Dermis blood vessel endothelial cell (primary cell): ENCODE measurements around the gene ADAM15. TPM values are rescaled to one million over a fixed set of nuclear protein-coding genes. Genes with fewer than 3 reads are reported as not detected.

Experiments
- DNase-seq: peaks from one replicate; pipeline ENCODE4 v3.0.0; 2010
- total RNA-seq: library from RNA; depleted of rRNA; stranded (reverse); fragments of >200 nt; gene quantifications from 2 replicates; pipeline ENCODE4 v1.2.3, GENCODE V29; 2014

The ADAM15 gene
- total RNA-seq, 1 donor from 2014 or later, result 289 TPM

- DNase-seq, result peak; percentile 88
Observed at GRCh38 chr1:155052439-155053395, 1.6 kb downstream of the ADAM15 start.

- DNase-seq, result no peak
Observed at GRCh38 chr1:155053531-155054105, 2.5 kb downstream of the ADAM15 start.

DNA sequence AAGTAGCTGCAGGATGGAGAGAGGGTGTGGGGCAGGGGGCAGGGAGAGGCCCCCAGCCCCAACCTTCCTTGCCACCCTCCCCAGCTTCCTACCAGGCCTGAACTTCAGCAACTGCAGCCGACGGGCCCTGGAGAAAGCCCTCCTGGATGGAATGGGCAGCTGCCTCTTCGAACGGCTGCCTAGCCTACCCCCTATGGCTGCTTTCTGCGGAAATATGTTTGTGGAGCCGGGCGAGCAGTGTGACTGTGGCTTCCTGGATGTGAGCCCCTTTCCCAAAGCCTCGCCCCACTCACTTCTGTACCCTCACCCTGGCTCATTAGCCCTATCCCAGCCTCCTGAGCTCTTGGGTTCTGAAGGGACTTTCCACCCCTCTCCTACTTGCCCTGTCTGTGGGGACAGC, 6.0 kb downstream of the ADAM15 start:
- no peak for DNase-seq

DNA sequence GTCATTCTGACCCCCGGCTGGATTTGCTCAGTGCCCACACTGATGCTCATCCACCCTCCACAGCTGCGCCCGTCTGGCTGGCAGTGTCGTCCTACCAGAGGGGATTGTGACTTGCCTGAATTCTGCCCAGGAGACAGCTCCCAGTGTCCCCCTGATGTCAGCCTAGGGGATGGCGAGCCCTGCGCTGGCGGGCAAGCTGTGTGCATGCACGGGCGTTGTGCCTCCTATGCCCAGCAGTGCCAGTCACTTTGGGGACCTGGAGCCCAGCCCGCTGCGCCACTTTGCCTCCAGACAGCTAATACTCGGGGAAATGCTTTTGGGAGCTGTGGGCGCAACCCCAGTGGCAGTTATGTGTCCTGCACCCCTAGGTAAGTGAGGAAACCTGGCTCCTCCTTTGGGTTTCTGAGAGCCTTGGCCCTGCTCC, 6.7 kb downstream of the ADAM15 start:
- DNase-seq, result no peak

DNA sequence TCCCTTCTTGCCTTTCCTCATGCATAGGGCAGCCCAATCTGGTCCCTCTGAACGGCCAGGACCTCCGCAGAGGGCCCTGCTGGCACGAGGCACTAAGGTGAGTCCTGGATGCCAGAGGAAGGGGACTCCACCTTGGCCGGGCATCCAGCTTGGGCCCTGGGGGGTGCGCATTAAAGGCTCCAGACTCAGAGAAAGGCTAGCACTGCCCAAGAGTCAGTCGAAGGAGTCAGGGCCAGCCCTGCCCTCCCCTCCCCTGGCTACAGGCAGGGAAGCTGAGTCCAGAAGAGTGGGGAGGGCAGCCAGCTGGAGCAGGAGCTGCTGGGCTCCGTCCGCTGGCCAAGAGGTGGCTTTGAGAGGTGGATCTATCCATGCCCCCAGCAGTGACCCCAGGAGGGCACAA, 9.6 kb downstream of the ADAM15 start:
- DNase-seq, result no peak

GRCh38 chr1:155061381-155062150, 10.4 kb downstream of the ADAM15 start:
- peak; percentile 89 for DNase-seq

DNA sequence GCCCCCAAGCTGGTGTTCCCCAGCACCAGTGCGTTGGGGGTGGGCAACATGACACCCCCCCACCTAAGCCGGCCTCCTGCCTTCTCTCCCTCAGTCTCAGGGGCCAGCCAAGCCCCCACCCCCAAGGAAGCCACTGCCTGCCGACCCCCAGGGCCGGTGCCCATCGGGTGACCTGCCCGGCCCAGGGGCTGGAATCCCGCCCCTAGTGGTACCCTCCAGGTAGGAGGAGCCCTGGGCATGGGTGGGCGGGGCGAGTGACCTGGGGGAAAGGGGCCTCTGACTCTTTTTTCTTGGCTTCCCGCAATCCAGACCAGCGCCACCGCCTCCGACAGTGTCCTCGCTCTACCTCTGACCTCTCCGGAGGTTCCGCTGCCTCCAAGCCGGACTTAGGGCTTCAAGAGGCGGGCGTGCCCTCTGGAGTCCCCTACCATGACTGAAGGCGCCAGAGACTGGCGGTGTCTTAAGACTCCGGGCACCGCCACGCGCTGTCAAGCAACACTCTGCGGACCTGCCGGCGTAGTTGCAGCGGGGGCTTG, 11.1 kb downstream of the ADAM15 start:
- DNase-seq, result no peak

- peak; percentile 31 for DNase-seq
Observed at GRCh38 chr1:155062702-155063411, 11.7 kb downstream of the ADAM15 start.

- DNase-seq, result peak; percentile 90
Observed at GRCh38 chr1:155063550-155064110, 12.5 kb downstream of the ADAM15 start, which contains the start of gene EFNA4. Gene EFNA4 (plus strand): TSS chr1:155063740. CDS start chr1:155063824, 84 bp downstream.

DNA sequence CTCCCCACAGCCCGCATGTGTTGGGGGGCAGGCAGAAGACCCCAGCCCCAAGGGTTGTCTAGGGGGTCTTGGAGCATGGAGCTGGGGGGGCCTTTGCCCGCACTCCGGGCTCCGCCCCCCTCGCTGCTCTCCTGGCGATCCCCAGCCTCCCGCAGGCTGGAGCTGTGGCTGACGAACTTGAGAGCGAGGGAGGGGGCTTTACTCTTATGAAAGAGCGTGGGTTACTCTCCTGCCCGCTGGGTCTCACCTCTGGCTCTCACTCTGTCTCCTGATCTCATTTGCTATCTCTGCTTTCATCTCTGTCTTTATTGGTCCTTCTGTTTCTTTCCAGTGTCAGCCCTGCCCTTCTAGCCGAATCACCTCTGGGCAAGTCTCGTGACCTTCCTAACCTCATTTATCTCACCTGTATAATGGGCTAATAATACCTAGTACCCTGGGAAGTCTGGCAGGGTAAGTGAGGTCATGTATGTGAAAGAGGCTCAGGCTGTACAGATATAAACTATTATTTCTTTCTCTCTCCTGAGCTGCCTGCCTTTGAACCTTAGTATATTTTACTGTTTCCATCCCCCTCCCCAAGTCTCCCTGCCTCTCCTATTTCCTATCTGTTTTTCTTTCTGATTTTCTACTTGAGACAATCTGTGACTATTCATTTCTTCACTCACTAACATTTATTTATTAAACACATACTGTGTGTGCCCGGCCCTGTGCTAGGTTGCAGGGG, 13.2 kb downstream of the ADAM15 start:
- DNase-seq, result peak; percentile 62

DNA sequence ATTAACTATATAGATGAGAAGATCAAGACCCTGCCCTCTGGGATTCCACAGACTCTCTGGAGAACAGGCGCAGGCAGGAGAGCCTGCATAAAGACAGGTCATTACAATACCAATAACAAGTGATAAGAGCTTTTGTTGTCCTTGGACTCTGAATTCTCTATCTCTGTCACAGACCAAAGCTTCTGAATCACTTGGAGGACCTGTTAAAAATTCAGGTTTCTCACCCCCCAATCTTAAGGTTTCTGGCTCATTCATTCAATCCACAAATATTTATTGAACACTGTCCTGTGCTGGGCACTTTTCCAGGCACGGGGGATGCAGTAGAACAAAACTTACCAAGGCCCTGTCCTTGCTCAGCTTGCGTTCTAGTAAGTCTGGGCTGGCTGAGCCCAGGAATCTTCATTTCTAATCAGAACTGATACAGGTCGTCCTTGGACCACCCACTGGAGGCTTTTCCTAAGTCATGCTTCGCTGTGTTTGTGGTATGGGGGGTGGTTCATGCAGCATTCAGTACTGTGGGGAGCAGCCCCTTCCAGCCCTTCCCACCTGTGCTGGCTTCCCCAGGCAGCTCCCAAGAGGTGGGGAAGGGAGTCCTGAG, 13.8 kb downstream of the ADAM15 start:
- DNase-seq, result no peak

GRCh38 chr1:155066777-155067176, 15.7 kb downstream of the ADAM15 start:
- DNase-seq, result no peak

- no peak for DNase-seq
Observed at GRCh38 chr1:155068599-155068998, 17.5 kb downstream of the ADAM15 start.

- no peak for DNase-seq
Observed at GRCh38 chr1:155069551-155070157, 18.5 kb downstream of the ADAM15 start.

DNA sequence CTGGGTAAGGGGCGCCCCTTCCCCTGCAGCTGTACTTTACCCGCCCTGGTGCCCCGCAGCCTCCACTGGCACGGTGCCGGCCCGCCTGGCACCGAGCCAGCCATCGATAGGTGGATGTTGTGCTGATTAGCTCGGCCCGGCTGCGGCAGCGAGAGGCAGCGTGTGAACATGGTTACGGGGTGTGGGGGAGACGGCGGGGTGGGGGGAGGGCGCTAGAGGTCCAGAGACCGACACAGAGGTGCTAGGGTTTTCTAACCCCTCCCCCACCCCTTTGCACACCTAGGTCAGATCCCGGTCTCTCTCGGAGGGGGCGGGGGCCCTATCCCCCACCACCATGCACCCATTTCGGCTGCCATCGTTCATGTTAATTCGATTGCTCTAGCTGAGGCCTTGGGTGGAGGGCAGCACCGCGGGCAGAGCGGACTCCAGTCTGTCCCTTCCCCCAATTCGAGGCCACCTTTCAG, 19.1 kb downstream of the ADAM15 start:
- no peak for DNase-seq

GRCh38 chr1:155070721-155071569, 19.8 kb downstream of the ADAM15 start:
- peak; percentile 84 for DNase-seq

GRCh38 chr1:155071701-155072100, 20.6 kb downstream of the ADAM15 start:
- DNase-seq, result no peak

DNA sequence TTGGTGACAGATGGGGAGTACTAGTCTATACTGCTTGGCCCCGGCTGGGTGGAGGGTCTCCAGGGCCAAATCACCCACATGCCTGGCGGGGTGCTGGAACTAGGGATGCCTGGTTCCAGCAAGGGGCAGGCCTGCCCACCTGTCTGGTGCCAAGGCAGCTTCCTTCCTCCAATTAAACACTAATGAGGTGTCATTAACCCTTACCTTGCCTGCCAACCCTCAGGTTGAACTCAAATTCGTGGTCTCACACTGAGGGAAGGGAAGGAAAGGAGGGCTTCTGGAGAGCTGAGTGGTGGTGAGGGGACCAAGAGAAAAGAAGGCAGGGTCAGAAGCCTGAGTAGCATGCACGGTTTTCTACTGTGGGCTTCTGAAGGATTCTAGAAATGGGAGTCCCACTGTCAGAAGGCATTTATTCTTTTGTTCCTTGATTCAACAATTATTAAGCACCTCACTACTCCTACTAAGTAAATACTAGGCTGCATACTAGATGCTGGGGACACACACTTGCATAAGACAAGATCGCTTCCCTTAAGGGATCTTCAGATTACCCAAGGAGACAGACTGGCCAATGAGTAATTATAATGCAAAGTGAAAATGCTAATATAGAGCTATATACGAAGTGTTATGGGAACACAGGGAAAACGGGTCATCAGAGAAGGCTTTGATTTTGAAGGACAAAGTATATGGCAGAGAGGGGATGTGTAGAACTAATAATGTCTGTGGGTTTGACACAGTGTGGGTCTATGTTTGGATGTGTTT, 21.6 kb downstream of the ADAM15 start:
- no peak for DNase-seq
